ENCODE results near the gene ZNF474.

The ZNF474 gene

DNA sequence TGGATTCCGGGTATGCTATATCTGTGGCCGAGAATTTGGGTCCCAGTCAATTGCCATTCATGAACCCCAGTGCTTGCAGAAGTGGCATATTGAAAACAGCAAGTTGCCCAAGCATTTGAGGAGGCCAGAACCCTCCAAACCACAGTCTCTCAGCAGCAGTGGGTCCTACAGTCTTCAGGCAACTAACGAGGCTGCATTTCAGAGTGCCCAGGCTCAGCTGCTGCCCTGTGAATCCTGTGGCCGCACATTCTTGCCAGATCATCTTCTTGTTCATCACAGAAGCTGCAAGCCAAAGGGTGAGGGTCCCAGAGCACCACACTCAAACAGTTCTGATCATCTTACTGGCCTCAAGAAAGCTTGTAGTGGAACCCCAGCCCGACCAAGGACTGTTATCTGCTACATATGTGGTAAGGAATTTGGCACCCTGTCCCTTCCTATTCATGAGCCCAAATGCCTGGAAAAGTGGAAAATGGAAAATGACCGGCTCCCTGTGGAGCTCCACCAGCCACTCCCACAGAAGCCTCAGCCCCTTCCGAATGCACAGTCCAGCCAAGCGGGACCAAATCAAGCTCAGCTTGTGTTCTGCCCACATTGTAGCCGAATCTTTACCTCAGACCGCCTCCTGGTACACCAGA is 23.0 kb downstream of the ZNF474 start:
- no peak for TF ChIP-seq CTCF (conservative IDR thresholded peaks at IDR 0.05; ENCODE audit: low read depth, low read length)
- no peak for DNase-seq (ENCODE audit: low read depth)
- no peak overlapping the region for H3K4me3 ChIP-seq (ENCODE audit: low read depth, low read length)

DNA sequence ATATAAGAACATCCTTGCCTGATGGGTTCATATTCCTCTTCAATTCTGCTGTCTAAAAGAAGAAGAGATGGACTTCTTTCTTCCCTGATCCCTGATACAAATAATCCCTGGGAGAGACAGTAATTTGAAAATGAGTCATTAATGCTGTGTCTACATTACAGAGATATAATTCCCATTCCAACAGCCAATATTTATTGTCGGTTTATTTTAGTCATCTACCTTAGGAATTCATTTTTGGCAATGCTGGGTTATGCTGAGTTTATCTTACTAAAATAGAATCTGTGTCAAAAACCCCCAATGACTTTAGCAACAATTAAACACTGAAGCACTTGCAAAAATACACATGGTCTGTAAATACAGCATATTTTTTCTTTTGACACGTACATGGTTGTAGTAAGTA is 23.9 kb downstream of the ZNF474 start:
- peak; percentile 66 for DNase-seq (ENCODE audit: low read depth)
- TF ChIP-seq CTCF (conservative IDR thresholded peaks at IDR 0.05; ENCODE audit: low read depth, low read length): no peak
- H3K4me3 ChIP-seq (ENCODE audit: low read depth, low read length): no peak overlapping the region

- H3K4me3 ChIP-seq (ENCODE audit: low read depth, low read length): no peak overlapping the region
- no peak for TF ChIP-seq CTCF (conservative IDR thresholded peaks at IDR 0.05; ENCODE audit: low read depth, low read length)
- DNase-seq (ENCODE audit: low read depth): no peak
These were observed 24.4 kb downstream of the ZNF474 start for GRCh38 chr5:122153774-122154173.

GRCh38 chr5:122154491-122154890 is 25.1 kb downstream of the ZNF474 start:
- no peak for DNase-seq (ENCODE audit: low read depth)
- no peak for TF ChIP-seq CTCF (conservative IDR thresholded peaks at IDR 0.05; ENCODE audit: low read depth, low read length)
- peak overlapping the region; percentile 35 for H3K4me3 ChIP-seq (ENCODE audit: low read depth, low read length)

GRCh38 chr5:122154910-122155309 is 25.6 kb downstream of the ZNF474 start:
- peak overlapping the region; percentile 35 for H3K4me3 ChIP-seq (ENCODE audit: low read depth, low read length)
- DNase-seq (ENCODE audit: low read depth): peak; percentile 97
- peak; percentile 26 for TF ChIP-seq CTCF (conservative IDR thresholded peaks at IDR 0.05; ENCODE audit: low read depth, low read length)

- DNase-seq (ENCODE audit: low read depth): no peak
- H3K4me3 ChIP-seq (ENCODE audit: low read depth, low read length): no peak overlapping the region
- no peak for TF ChIP-seq CTCF (conservative IDR thresholded peaks at IDR 0.05; ENCODE audit: low read depth, low read length)
These were observed 26.2 kb downstream of the ZNF474 start for GRCh38 chr5:122155546-122155945.

DNA sequence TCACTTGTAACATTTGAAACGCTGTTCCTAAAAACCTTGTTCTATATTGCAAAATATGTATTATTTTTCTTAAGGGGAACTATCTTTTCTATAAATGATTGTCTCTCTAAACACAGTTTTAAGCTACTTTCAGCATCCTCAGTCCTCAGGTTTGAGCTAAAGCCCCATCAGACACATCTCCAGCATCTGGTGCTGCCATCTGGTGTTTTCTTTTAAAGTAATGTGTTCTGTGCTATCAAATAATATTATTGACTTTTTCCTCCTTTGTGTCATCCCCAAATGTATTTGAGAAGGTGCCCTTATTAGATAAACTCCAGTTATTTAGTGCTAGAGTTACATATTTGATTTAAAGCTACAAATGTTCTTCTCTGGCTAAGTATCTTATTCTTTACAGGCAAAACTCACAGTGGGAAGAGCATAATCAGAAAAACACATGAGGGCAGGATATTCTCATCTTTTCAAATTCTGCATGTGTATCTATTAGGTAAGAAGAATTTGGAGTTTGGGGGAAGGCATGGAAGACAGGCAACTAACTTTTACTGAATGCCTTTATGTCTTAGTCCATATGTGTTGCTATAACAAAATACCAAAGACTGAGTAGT is 27.5 kb downstream of the ZNF474 start:
- peak; percentile 71 for TF ChIP-seq CTCF (conservative IDR thresholded peaks at IDR 0.05; ENCODE audit: low read depth, low read length)
- DNase-seq (ENCODE audit: low read depth): peak; percentile 89
- H3K4me3 ChIP-seq (ENCODE audit: low read depth, low read length): no peak overlapping the region
